ENCODE data around the gene TMEM186.

Gene TMEM186

GRCh38 chr16:8831871-8832716, 34.7 kb upstream of the TMEM186 start:
- H3K4me3 ChIP-seq (ENCODE audit: low read depth, low read length), result no peak overlapping the region
- no peak for TF ChIP-seq CTCF (IDR thresholded peaks at IDR 0.05; ENCODE audit: borderline replicate concordance, insufficient read depth, low read depth, low read length)

GRCh38 chr16:8831450-8831849, 34.0 kb upstream of the TMEM186 start:
- no peak overlapping the region for H3K4me3 ChIP-seq (ENCODE audit: low read depth, low read length)
- no peak for TF ChIP-seq CTCF (IDR thresholded peaks at IDR 0.05; ENCODE audit: borderline replicate concordance, insufficient read depth, low read depth, low read length)

GRCh38 chr16:8828541-8829165, 31.2 kb upstream of the TMEM186 start:
- TF ChIP-seq CTCF (IDR thresholded peaks at IDR 0.05; ENCODE audit: borderline replicate concordance, insufficient read depth, low read depth, low read length), result no peak
- H3K4me3 ChIP-seq (ENCODE audit: low read depth, low read length), result no peak overlapping the region

GRCh38 chr16:8826278-8826879, 28.9 kb upstream of the TMEM186 start:
- TF ChIP-seq CTCF (IDR thresholded peaks at IDR 0.05; ENCODE audit: borderline replicate concordance, insufficient read depth, low read depth, low read length), result no peak
- no peak overlapping the region for H3K4me3 ChIP-seq (ENCODE audit: low read depth, low read length)

GRCh38 chr16:8822403-8822802, 25.0 kb upstream of the TMEM186 start:
- no peak overlapping the region for H3K4me3 ChIP-seq (ENCODE audit: low read depth, low read length)

GRCh38 chr16:8819411-8820034, 22.1 kb upstream of the TMEM186 start:
- no peak for TF ChIP-seq CTCF (IDR thresholded peaks at IDR 0.05; ENCODE audit: borderline replicate concordance, insufficient read depth, low read depth, low read length)
- no peak overlapping the region for H3K4me3 ChIP-seq (ENCODE audit: low read depth, low read length)

More at GRCh38 chr16:8822403-8822802, 25.0 kb upstream of the TMEM186 start:
- no peak for TF ChIP-seq CTCF (IDR thresholded peaks at IDR 0.05; ENCODE audit: borderline replicate concordance, insufficient read depth, low read depth, low read length)

All from GM12875 (cell line).